Left ventricle myocardium superior (tissue), 1 donor: ENCODE measurements around the gene GALNT18. TPM values are rescaled to one million over a fixed set of nuclear protein-coding genes. Genes with fewer than 3 reads are reported as not detected.

Experiments used
- ATAC-seq: fragments of 200-7000 bp; cut with Tn5 transposase; one replicate; pipeline ENCODE4 v1.9.1; 2020; ENCODE audit warnings: mild to moderate bottlenecking, moderate library complexity
- DNase-seq: peaks from one replicate; pipeline ENCODE4 v3.0.0-alpha.2; 2020
- intact Hi-C: fragments of 100-400 bp; cut with micrococcal nuclease; formaldehyde crosslinking; loops from one replicate; pipeline ENCODE4 v1.11.0; 2022
- total RNA-seq: library from RNA; stranded (reverse); fragmentation: NEBNext Ultra II Directional; extraction: Animal tissue kit (Norgen Biotek cat#: 25700); gene quantifications from one replicate; pipeline ENCODE4 v1.2.1, GENCODE V29; 2021
- donor health status: DM: no; HTN: yes; CAD: no; lungs with severe emphysema.

The GALNT18 gene
- total RNA-seq, 1 donor from 2014 or later = 25.3 TPM

GRCh38 chr11:11430431-11430830 lies 191.4 kb downstream of the GALNT18 start:
- intact Hi-C loops = no loop called here
- ATAC-seq (no peak), DNase-seq (no peak)

GRCh38 chr11:11428714-11429113 lies 193.1 kb downstream of the GALNT18 start:
- intact Hi-C loops = no loop called here
- DNase-seq (no peak), ATAC-seq (no peak)

- peak; percentile 57 for ATAC-seq
- no peak for DNase-seq
- intact Hi-C loops = no loop called here
These were observed 194.3 kb downstream of the GALNT18 start for GRCh38 chr11:11427542-11427941.

GRCh38 chr11:11427140-11427539 lies 194.7 kb downstream of the GALNT18 start:
- ATAC-seq = peak; percentile 52
- DNase-seq = no peak
- intact Hi-C loops = no loop called here

- DNase-seq = no peak
- ATAC-seq = peak; percentile 22
- intact Hi-C loops = no loop called here
These were observed 195.4 kb downstream of the GALNT18 start for GRCh38 chr11:11426226-11426952.

- ATAC-seq (no peak), DNase-seq (no peak)
- intact Hi-C loops = no loop called here
These were observed 196.0 kb downstream of the GALNT18 start for GRCh38 chr11:11425806-11426205.

GRCh38 chr11:11424688-11425087 lies 197.1 kb downstream of the GALNT18 start:
- DNase-seq (no peak), ATAC-seq (no peak)
- intact Hi-C loops = no loop called here

GRCh38 chr11:11422411-11423128 lies 199.2 kb downstream of the GALNT18 start:
- intact Hi-C loops = no loop called here

GRCh38 chr11:11421509-11421908 lies 200.3 kb downstream of the GALNT18 start:
- ATAC-seq = no peak
- intact Hi-C loops = no loop called here
- no peak for DNase-seq

More at GRCh38 chr11:11422411-11423128, 199.2 kb downstream of the GALNT18 start:
- DNase-seq = no peak
- ATAC-seq = no peak

- no peak for DNase-seq
- intact Hi-C loops = no loop called here
- ATAC-seq = peak; percentile 8
These were observed 200.9 kb downstream of the GALNT18 start for GRCh38 chr11:11420899-11421285.

- ATAC-seq = peak; percentile 60
- no peak for DNase-seq
- intact Hi-C loops = no loop called here
These were observed 201.5 kb downstream of the GALNT18 start for GRCh38 chr11:11420191-11420898.

GRCh38 chr11:11419747-11420146 lies 202.1 kb downstream of the GALNT18 start:
- intact Hi-C loops = no loop called here
- ATAC-seq (no peak), DNase-seq (no peak)

GRCh38 chr11:11416917-11417316 lies 204.9 kb downstream of the GALNT18 start:
- ATAC-seq (no peak), DNase-seq (no peak)
- intact Hi-C loops = no loop called here

- peak; percentile 30 for ATAC-seq
- DNase-seq = peak; percentile 48
- intact Hi-C loops = no loop called here
These were observed 205.3 kb downstream of the GALNT18 start for GRCh38 chr11:11416502-11416901.

GRCh38 chr11:11415901-11416300 lies 205.9 kb downstream of the GALNT18 start:
- intact Hi-C loops = no loop called here
- DNase-seq = no peak
- no peak for ATAC-seq

GRCh38 chr11:11414996-11415395 lies 206.8 kb downstream of the GALNT18 start:
- DNase-seq (no peak), ATAC-seq (no peak)
- intact Hi-C loops = no loop called here

- ATAC-seq (no peak), DNase-seq (no peak)
- intact Hi-C loops = no loop called here
These were observed 208.0 kb downstream of the GALNT18 start for GRCh38 chr11:11413776-11414175.

GRCh38 chr11:11411401-11411985 lies 210.3 kb downstream of the GALNT18 start:
- ATAC-seq (no peak), DNase-seq (no peak)
- intact Hi-C loops = no loop called here

GRCh38 chr11:11409901-11410300 lies 211.9 kb downstream of the GALNT18 start:
- no peak for DNase-seq
- intact Hi-C loops = no loop called here
- ATAC-seq = peak; percentile 16

GRCh38 chr11:11409224-11409623 lies 212.6 kb downstream of the GALNT18 start:
- ATAC-seq = no peak
- intact Hi-C loops = no loop called here
- DNase-seq = no peak
